Stomach (tissue), 4 donors: ENCODE data around the gene PLTP.

ENCODE experiments used
- CTCF ChIP-seq, 7 experiments: fragments of 450-650 bp in 4 of 7; fragments of 200-600 bp in 3 of 7; sonication (generic) in 3 of 7; IDR thresholded peaks; one replicate each; pipeline ENCODE4 v1.5.1; 2016 to 2019; ENCODE audit warnings: antibody characterized with exemption in 7 of 7, control low read depth in 2 of 7, mild to moderate bottlenecking in 1 of 7
- POLR2A ChIP-seq, 4 donors: fragments of 450-650 bp; IDR thresholded peaks; one replicate each; pipeline ENCODE4 v1.6.1; 2016; ENCODE audit warnings: antibody characterized with exemption in 4 of 4, control low read depth in 2 of 4, mild to moderate bottlenecking in 1 of 4, moderate library complexity in 1 of 4

- TF ChIP-seq CTCF (IDR thresholded peaks at IDR 0.05) (no peak), POLR2A (IDR thresholded peaks at IDR 0.05) (no peak)
Observed at GRCh38 chr20:45953672-45954071, 41.7 kb upstream of the PLTP start.
